Thyroid gland (tissue), 4 donors: Measurements from ENCODE around the gene SNAPC4.

Experiments used
- POLR2A ChIP-seq, 2 donors: fragments of 450-650 bp; IDR thresholded peaks; one replicate each; pipeline ENCODE4 v1.6.1; 2017; ENCODE audit warnings: antibody characterized with exemption in 2 of 2, mild to moderate bottlenecking in 2 of 2, moderate library complexity in 1 of 2
- TF ChIP-seq, protein P1 (sequence below), 6 experiments: fragments of 200-600 bp in 3 of 6; fragments of 450-650 bp in 3 of 6; sonication (generic) in 3 of 6; IDR thresholded peaks; one replicate each; pipeline ENCODE4 v1.5.1; 2016 to 2019; ENCODE audit warnings: antibody characterized with exemption in 6 of 6, mild to moderate bottlenecking in 2 of 6, inconsistent platforms in 1 of 6, moderate library complexity in 1 of 6

DNA sequence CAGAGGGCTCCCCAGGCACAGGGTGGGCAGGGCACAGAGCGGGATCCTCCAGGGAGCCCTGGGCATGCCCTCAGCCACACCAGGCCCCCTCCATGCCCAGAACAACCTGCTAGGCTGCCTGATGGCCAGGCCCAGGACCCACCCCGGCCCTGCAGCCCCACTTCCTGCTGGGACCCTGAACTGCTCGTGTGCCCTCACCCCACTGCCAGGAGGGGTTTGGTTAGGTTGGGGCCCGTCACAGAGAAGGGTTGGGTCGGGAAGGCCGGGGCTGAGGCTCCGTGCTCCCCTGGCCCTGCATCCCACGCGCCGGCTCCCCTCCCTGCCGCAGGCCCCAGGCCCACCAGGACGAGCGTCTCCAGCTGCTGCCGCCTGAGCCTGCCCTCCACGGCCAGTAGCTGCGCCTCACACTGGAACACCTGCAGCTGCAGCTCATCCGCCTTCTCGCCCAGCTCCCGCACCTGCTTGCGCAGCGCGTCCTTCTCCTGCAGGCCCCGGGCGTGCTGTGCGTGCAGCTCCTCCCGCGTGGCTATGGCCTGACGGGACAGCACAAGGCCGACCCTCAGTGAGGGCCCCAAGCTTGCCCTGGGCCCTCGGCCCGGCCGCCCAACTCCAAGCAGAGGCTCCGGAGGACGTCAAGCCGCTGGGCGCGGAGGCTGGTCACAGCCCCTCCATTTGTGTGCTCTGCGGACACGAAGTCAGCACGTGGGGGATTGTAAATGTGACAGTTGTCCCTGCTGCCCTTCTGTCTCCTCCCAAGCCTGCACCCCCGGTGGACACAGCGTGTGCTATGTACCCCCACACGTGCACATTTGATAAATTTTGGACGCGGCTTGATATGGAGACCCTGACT lies 32.4 kb downstream of the SNAPC4 start:
- TF ChIP-seq, protein P1, sequence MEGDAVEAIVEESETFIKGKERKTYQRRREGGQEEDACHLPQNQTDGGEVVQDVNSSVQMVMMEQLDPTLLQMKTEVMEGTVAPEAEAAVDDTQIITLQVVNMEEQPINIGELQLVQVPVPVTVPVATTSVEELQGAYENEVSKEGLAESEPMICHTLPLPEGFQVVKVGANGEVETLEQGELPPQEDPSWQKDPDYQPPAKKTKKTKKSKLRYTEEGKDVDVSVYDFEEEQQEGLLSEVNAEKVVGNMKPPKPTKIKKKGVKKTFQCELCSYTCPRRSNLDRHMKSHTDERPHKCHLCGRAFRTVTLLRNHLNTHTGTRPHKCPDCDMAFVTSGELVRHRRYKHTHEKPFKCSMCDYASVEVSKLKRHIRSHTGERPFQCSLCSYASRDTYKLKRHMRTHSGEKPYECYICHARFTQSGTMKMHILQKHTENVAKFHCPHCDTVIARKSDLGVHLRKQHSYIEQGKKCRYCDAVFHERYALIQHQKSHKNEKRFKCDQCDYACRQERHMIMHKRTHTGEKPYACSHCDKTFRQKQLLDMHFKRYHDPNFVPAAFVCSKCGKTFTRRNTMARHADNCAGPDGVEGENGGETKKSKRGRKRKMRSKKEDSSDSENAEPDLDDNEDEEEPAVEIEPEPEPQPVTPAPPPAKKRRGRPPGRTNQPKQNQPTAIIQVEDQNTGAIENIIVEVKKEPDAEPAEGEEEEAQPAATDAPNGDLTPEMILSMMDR (IDR thresholded peaks at IDR 0.05) = no peak
- no peak for TF ChIP-seq POLR2A (IDR thresholded peaks at IDR 0.05)
